HepG2 (cell line): Measurements from ENCODE around the gene POLR3GL. TPM values are rescaled to one million over a fixed set of nuclear protein-coding genes. Genes with fewer than 3 reads are reported as not detected.
A peak's percentile ranks its signal among the peaks of the same experiment; 100 is the strongest.

Experiments
- HDAC1 ChIP-seq: sonication (generic); formaldehyde crosslinking; IDR thresholded peaks from 2 replicates; pipeline ENCODE4 v1.5.1; 2020; ENCODE audit warnings: mild to moderate bottlenecking, missing genetic modification reagents
- HDAC6 ChIP-seq: fragments of 200-600 bp; sonication (generic); IDR thresholded peaks from 2 replicates; pipeline ENCODE4 v1.7.0; 2017; ENCODE audit warnings: mild to moderate bottlenecking, antibody characterized with exemption, low read length, low read depth
- NBN ChIP-seq: fragments of 450-650 bp; conservative IDR thresholded peaks from 2 replicates; pipeline ENCODE4 v1.6.1; 2017
- NCOA2 ChIP-seq: sonication (generic); formaldehyde crosslinking; IDR thresholded peaks from 2 replicates; pipeline ENCODE4 v1.8.0; 2022; ENCODE audit warnings: inconsistent platforms
- SAP130 ChIP-seq: IDR thresholded peaks from 2 replicates; pipeline ENCODE4 v1.6.1; 2016; ENCODE audit warnings: low read depth
- SMAD3 ChIP-seq: sonication (generic); formaldehyde crosslinking; IDR thresholded peaks from 2 replicates; pipeline ENCODE4 v1.4.0; 2020; ENCODE audit warnings: missing genetic modification reagents
- SSRP1 ChIP-seq: IDR thresholded peaks from 2 replicates; pipeline ENCODE4 v1.6.1; 2016; ENCODE audit warnings: control low read depth
- ZNF501 ChIP-seq: sonication (generic); formaldehyde crosslinking; IDR thresholded peaks from 2 replicates; pipeline ENCODE4 v1.5.1; 2020; ENCODE audit warnings: mild to moderate bottlenecking, moderate library complexity, missing genetic modification reagents
- ZNF672 ChIP-seq: sonication (generic); formaldehyde crosslinking; IDR thresholded peaks from 2 replicates; pipeline ENCODE4 v1.8.1; 2022; ENCODE audit warnings: missing genetic modification reagents
- polyA plus RNA-seq, 8 experiments: library from polyadenylated mRNA; depleted of rRNA in 3 of 8; stranded (reverse) in 7 of 8; unstranded in 1 of 8; fragments of >200 nt; fragmentation: Illumina TruSeq in 4 of 8; extraction: Trizol in 4 of 8; gene quantifications; 2 replicates each; pipeline versions ENCODE4 v1.2.1 to v1.2.3, GENCODE V29; 2011 to 2016; ENCODE audit warnings: low read depth in 4 of 8, missing spikeins in 1 of 8, mixed read lengths in 1 of 8; ENCODE audit not compliant: insufficient read depth in 1 of 8
- total RNA-seq, 5 experiments: library from RNA; depleted of rRNA; stranded (reverse); fragments of >200 nt; fragmentation: Illumina TruSeq; extraction: Trizol; gene quantifications; 2 replicates each; pipeline ENCODE4 v1.2.3, GENCODE V29; 2016; ENCODE audit warnings: low read depth in 1 of 5
- TF ChIP-seq, protein P1 (sequence below): sonication (generic); formaldehyde crosslinking; IDR thresholded peaks from 2 replicates; pipeline ENCODE4 v1.4.0; 2020; ENCODE audit warnings: missing genetic modification reagents, borderline replicate concordance

Gene POLR3GL
- total and polyA plus RNA-seq, 2 of the 13 experiments (the other 11 are each of a cell fraction or from before 2014, with no cell fraction given) = 11.5 to 12.4 TPM

GRCh38 chr1:145994391-145995120, 30.1 kb downstream of the POLR3GL start (continued):
- 0 out of 2 replicates have a peak, but pooled peaks have one; percentile 55 for TF ChIP-seq ZNF501 (CRISPR knock-in tag)
- TF ChIP-seq ZNF672 (CRISPR knock-in tag) = no peak
- 0 out of 2 replicates have a peak, but pooled peaks have one; percentile 8 for TF ChIP-seq NCOA2 (CRISPR knock-in tag)
- TF ChIP-seq SMAD3 (CRISPR knock-in tag) = peak; percentile 48; the same call in 1 of the 2 replicates
- TF ChIP-seq SSRP1 (CRISPR knock-in tag) = peak; percentile 15; the same call in 1 of the 2 replicates
- TF ChIP-seq SAP130 (CRISPR knock-in tag) = peak; percentile 8; the same call in 1 of the 2 replicates
- no peak for TF ChIP-seq NBN
- TF ChIP-seq HDAC1 (CRISPR knock-in tag) = peak; percentile 12; the same call in 1 of the 2 replicates
- TF ChIP-seq, protein P1, sequence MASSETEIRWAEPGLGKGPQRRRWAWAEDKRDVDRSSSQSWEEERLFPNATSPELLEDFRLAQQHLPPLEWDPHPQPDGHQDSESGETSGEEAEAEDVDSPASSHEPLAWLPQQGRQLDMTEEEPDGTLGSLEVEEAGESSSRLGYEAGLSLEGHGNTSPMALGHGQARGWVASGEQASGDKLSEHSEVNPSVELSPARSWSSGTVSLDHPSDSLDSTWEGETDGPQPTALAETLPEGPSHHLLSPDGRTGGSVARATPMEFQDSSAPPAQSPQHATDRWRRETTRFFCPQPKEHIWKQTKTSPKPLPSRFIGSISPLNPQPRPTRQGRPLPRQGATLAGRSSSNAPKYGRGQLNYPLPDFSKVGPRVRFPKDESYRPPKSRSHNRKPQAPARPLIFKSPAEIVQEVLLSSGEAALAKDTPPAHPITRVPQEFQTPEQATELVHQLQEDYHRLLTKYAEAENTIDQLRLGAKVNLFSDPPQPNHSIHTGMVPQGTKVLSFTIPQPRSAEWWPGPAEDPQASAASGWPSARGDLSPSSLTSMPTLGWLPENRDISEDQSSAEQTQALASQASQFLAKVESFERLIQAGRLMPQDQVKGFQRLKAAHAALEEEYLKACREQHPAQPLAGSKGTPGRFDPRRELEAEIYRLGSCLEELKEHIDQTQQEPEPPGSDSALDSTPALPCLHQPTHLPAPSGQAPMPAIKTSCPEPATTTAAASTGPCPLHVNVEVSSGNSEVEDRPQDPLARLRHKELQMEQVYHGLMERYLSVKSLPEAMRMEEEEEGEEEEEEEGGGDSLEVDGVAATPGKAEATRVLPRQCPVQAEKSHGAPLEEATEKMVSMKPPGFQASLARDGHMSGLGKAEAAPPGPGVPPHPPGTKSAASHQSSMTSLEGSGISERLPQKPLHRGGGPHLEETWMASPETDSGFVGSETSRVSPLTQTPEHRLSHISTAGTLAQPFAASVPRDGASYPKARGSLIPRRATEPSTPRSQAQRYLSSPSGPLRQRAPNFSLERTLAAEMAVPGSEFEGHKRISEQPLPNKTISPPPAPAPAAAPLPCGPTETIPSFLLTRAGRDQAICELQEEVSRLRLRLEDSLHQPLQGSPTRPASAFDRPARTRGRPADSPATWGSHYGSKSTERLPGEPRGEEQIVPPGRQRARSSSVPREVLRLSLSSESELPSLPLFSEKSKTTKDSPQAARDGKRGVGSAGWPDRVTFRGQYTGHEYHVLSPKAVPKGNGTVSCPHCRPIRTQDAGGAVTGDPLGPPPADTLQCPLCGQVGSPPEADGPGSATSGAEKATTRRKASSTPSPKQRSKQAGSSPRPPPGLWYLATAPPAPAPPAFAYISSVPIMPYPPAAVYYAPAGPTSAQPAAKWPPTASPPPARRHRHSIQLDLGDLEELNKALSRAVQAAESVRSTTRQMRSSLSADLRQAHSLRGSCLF (CRISPR knock-in tag) = no peak
- 0 out of 2 replicates have a peak, but pooled peaks have one; percentile 6 for TF ChIP-seq HDAC6
